NCI-H1092 treated with DMSO at 0.1 percent for 48 hours (cell line): Measurements from ENCODE around the gene ZBED3.

Source experiments
- DNase-seq: peaks from one replicate; lab custom pipeline; 2025; lab: John Stamatoyannopoulos, UW

The ZBED3 gene

DNA sequence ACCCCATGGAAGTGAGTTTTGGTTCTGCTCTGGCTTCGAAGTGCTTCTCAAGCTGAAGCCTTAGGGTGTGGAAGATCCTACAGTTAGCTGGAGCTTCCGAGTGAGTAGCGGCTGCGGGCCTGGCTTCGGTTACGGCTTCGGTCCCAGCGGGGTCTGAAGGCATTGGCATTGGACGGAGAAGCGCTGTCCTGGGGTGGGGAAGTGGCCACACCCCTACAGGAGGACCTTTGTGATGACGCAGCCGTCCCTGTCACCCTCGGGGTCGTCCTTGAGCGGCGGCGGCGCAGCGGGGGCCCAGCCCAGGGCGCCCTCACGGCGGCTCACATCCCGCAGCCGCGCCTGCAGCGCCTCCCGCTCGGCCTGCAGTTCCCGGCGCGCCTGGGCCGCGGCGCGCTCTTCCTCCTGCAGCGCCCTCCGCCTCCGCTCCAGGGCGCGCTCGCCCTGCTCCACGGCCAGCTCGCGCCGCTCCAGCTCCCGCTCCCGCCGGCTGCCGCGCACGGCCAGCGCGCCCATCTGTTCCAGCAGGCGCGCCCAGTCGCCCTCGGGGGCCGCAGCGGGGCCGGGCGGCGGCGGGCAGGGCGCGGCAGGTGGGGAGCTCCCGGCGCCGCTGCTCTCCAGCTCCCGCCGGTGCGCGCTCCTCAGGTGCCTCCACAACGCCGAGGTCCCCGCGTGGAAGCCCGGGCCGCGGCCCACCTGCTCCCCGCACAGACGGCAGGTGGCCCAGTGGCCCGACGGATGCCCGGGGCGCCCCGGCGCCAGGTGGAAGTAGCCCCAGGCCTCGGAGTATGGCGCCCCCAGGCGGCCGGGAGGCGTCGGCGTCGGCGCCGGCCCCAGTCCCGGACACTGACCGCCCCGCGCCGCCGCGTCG lies 9.9 kb downstream of the ZBED3 start:
- no peak for DNase-seq

DNA sequence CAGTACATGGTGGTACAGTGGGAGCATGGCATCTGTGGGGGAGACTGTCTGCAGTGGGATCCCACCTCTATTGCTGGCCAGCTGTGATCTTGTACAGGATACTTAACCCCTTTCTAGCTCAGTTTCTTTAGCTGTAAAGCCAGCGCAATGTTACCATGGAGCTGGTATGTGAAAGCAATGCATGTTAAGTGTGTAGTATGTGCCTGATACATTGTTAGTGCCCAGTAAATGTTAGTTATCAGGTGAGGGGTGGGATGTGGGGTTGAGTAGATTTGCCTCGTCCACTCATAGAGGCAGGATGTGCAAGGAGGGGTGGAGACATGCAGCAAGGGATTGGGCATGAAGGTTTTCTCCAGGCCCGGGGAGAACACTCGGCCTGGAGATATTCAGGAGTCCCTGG lies 12.3 kb downstream of the ZBED3 start:
- no peak for DNase-seq

DNA sequence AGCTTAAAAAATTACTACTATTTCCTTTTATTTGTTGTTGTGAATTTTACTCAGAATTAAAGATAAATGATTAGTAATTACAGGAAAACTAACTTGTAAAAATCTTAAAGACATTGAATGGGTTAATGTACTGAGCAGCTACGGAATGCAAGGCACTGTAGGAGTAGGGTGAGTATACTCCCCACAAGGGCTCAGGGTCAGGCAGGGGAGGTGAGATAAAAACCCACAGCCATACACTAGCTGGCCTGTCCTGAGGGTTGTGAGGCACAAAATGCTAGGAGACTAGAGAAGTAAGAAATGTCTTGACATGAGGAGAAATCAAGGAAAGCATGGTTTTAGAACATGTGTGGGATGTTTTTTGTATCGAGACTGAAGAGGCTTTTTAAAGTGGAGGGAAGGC lies 13.4 kb downstream of the ZBED3 start:
- no peak for DNase-seq

DNA sequence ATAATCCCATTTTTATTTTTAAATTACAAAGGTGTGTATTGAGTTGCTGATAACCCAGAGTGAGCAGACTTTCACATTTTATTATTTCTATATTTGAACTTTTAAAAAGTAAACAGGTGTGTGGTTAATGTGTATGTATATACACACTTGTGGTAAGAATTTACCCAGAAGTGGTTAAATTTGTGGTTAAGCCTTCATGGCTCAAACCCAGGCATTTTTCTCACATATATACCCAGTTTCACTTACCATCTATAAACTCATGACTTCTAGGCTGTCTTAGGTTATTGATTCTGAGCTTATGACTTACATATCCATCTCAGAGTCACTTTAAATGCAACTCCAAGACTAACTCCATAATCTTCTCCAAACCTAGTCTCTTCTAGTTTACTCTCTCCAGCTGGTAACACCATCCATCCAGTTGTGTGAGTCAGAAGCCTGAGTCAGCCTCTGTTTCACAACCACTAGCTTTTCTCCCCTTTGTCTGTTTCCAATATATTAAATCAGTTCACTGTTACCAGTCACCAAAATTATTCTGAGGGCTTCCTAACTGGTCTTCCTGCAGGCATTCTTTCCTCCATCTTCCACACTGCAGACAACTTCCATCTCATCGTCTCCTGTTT lies 20.2 kb downstream of the ZBED3 start:
- DNase-seq: no peak

DNA sequence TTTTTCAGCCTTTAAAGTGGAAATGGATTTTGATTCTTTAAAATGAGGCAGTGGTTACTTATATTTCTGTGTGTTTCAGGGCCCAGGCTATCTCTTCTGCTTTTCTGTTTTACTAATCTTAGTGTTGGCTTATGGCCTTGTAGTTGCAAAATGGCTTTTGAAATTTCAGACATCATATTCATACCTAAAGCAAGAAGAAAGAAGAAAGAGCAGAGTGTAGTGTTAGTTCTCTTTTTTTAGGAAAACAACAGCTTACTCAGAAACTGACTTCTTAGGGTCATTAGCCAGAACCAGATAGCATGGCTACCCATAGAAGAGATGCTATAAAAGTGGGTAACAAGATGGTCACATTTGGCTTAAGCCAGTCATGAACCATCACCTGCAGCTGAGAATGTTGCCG lies 20.9 kb downstream of the ZBED3 start:
- no peak for DNase-seq

DNA sequence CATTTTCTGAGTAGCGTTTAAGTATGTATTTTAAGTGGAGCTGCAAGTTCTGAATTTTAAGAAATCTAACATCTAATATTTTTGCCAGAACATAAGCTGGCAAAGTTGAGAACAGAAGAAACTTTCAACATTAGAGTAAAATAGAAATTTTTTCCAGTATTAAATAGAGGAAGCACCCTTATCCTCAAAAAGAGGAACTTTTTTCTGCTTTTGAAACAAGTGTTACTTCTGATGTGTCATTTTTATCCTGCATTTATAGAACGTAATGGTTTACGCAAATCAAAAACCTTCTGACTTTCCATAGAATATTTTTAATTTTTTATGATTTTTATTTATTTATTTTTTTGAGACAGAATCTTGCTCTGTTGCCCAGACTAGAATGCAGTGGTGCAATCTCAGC lies 21.8 kb downstream of the ZBED3 start:
- no peak for DNase-seq

DNA sequence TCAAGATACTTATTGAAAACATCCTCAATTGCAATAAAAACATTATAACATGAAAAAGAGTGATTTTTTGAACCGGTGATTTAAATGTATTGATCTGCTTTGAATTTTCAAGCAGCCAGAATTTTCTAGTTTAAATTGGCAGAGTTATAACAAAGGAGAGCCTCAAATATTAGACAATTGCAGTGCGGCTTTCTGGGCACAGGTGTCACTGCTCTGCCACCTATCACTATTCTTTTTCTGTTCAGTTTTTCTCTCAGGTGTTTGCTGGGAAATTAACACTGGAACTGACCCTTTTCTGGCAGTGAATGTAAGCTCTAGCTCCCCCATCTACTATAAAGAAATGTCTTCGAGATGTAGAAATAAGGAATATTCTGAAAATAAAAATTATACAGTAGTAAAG lies 23.0 kb downstream of the ZBED3 start:
- DNase-seq: peak; percentile 3

DNA sequence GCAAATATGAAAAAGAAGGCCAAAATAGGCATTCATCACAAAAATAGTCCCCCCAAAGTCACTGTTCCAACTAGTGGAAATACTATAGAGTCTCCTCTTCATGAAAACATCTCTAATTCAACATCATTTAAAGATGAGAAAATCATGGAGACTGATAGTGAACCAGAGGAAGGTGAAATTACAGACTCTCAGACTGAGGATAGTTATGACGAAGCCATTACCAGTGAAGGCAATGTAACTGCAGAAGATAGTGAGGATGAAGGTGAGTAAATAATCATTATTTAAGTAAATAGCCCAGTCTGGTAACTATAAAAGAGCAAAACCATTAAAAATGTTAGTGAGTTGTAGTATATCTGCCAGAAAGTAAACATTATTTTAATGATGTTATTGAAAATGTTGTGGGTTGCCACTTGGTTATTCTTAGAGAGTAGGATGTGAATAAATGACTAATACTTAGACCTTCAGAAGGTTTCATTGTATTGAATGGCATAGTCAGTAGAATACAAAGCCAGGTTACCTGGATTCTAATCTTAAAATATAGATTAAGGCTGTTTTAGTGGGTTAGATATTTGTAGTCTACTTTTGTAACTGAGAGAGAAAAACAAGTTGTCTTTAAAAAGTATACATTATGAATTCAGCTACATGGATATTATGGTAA lies 40.5 kb downstream of the ZBED3 start:
- DNase-seq: no peak

DNA sequence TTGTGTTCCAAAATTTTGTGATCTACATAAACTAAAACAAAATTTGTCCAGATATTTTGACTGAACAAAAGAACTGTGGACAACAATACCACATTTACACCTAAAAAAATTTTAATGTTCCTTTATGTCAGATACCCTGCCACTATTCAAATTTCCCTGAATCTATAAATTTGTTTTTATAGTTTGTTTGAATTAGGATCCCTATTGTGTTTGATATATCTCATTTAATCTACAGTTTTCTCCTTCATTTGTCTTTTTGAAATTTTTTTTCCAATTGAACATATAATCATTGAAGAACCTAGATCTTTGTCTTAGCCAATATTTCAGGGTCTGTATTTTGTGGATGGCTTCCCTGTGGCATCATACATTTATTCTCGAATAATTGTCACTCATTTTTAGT lies 51.1 kb downstream of the ZBED3 start:
- no peak for DNase-seq

DNA sequence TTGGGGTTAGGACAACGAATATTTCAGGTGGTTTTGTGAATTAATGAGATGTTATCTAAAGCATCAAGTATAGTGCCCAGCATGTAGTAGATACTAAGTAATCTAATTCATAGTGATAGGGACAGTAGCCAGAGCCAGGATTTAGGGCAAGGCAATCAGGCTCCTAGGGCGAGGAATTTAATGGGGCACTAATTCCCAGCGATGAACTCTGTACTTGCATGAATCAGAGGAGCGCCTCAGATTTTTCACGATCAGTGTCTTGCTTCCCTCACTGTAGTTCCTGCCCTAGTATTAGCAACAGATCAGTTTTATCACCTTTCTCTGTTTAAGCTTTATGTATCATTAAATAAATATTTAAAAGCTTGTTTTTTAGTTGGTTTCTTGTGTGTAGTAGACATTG lies 53.7 kb downstream of the ZBED3 start:
- no peak for DNase-seq

DNA sequence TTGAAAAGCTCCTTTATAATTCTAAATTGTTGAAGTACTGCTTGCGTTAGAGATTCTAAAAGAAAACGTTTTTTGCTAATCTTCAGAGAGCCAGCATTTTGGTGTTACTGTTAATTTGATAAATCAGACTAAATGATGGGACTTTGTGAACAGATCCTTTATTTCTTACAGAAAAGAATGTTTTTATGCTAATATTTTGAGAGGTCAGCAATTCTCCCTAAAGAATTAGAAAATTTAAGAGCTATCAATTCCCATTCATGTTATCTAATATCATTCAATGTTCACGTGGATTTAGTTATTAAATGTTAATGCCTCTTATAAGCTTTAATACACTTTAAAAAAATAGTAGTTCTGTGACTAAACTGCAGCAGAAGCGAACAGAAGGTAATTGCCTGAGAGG lies 54.5 kb downstream of the ZBED3 start:
- DNase-seq: no peak

DNA sequence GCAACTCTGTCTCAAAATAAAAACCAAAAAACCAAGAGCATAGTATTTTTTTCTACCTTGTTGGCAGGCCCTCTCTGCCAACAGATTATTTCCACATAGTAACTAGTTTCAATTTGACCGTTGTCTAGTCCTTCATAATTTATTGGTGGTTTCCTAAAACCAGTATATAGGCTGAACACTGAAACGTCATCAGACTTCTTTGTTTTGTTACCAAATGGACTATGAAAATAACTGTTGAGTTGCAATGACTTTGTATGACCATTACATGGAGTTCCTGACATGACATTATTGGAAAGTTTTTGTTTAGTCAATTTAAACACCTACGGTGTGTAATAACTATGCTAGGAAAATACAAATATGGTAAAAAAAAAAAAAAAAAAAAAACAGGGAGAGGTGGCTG lies 55.2 kb downstream of the ZBED3 start:
- DNase-seq: no peak

DNA sequence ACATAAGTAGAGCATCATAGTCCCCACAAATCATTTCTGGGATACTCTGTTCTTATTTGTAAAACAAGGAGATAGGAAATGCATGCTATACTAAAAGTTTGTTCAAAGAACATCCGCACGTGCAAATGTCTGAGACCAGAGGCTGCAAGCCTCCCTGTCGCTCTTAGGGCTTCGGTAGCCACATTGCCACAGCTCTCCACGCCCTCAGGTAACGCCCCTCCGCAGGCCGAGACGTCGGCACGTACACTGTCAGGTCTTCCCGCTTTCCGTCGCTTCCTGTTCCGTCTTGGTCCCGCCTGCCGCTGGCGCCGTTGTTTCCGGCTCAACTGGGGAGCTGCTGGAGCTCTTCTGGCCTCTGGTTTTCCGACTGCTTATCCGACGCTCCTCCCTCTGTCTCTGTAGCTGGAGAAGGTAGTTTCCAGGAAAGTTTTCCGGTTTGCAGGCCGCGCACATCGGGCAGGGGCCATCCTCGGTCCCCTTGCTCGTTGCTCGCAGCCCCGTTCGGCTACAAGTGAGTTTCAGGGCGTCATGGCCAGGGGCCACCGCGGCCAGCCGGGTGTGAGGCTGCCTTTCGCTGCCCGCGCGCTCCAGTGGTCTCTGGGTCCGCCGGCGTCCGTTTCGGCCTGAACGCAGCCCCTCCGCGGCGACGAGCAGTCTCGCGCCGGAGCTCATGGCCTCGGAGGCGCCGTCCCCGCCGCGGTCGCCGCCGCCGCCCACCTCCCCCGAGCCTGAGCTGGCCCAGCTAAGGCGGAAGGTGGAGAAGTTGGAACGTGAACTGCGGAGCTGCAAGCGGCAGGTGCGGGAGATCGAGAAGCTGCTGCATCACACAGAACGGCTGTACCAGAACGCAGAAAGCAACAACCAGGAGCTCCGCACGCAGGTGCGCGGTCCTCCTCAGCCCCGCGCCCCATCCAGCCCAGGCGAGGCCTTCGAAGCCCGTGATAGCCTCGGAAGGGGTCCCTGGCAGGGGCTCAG lies 56.7 kb downstream of the ZBED3 start, which contains the start of gene AGGF1:
Gene AGGF1 (plus strand): TSS at position 308 of the 975 bp plus-strand sequence. CDS start 363 bp downstream, at position 671.
- peak; percentile 94 for DNase-seq

DNA sequence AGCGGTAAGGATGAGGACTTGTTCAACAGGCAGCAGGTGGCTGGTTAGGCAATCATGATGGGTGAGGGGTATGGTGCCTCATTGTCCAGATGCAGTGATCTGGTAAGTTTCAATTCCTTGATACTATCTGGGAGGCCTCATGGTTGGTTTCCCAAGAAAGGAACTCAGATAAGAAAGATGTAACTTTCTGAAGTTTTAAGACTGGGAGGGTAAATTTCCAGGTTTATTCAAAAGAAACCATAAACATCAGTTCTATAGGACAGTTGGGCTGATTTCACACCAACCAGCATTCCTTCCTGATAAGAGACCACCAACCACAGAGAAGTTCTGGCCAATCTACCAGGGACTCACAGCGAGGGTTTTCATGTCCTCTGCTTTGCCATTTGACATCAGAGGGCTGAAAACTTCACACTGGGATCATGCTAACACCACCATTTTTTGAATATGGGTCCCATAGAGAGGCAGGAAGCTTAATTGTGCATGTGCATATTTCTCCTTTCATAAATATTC lies 57.7 kb downstream of the ZBED3 start:
- DNase-seq: no peak

DNA sequence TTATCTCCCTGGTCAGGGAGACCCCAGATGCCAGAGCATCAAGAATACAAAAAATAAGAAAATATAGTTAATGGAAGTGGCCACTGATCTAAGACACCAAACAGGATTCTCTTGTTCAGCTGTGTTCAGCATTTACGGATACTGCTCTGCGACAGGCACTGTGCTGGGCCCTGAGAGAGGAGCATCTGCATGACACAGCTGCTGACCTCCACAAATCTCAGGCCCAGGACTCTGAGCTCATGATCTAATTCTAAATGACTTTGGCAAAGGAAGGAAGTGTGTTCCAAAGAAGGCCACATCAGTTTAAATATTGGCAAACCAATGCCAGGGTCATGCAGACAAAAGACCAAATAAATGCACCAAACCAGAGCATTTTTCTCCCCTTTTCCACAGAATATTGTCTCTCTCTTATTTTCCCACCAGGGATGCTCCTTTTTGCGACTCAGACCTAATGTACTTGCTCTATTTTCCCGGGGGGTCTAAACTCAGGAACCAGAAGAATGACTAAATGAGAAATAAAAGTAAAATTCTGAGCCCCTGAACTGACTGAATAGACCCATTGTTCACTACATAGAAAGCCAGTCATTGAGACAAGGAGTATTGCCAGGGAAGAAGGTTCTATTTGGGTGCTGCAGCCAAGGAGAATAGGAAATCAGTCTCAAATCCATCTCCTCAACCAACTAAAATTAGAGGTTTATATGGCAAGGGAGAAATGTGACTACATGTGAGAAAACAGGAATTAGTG lies 58.3 kb downstream of the ZBED3 start:
- no peak for DNase-seq

DNA sequence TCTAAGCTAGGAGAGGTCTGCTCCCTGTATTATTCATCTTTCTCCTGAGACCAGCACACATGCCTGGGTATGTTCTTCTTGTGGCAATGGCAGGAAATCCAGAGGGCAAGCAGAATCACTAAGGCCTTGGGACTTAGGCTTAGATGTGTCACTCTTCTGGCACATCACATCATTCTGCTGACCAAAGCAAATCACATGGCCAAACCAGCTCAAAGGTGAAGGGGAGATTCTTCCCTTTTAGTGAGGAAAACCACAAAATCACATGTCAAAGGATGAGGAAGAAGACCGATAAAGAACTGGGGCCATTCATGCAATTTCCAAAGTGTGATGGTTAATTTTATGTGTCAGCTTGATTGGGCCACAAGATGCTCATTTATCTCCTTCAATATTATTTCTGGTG lies 62.6 kb downstream of the ZBED3 start:
- DNase-seq: no peak

DNA sequence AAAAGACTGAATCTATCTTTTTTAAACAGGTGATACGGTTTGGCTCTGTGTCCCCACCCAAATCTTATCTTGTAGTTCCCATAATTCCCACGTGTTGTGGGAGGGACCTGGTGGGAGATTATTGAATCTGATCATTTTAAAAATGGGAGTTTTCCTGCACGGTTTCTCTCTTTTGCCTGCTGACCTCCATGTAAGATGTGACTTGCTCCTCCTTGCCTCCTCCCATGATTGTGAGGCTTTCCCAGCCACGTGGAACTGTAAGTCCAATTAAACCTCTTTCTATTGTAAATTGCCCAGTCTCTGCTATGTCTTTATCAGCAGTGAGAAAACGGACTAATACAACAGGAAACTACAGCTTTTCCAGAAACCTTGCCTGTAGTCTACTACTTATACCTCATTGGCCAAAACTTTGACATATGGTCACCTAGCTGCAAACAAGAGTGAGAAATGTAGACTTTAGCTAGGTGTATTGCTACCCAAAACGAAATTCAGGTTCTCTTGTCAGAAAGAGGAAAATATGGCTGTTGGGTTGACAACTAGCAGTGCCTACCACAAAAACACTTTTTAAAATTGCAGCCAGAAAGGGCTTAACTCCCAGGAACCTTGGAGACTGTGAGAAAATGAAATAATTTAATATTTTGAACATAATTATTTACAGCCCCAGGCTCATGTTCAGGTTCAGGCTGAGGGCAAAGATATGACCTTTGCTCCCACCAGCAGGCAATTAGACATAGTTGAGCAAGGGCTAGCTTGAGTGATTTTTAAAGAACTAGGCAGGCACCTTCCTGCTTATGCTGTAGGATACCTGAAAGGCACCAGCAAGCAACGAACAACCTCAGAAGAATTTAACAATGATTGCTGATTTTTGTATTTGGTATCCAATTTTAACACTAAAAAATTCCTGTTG lies 64.3 kb downstream of the ZBED3 start:
- DNase-seq: no peak
